Neural progenitor cell (in vitro differentiated cells): ENCODE data around the gene MAN1A2. TPM values are rescaled to one million over a fixed set of nuclear protein-coding genes. Genes with fewer than 3 reads are reported as not detected.

Experiments
- DNase-seq: peaks from one replicate; pipeline ENCODE4 v3.0.0-alpha.2; 2016; ENCODE audit warnings: low spot score
- H2AFZ ChIP-seq: fragments of 200-600 bp; sonication (generic); replicated peaks from 2 replicates; pipeline ENCODE4 v1.6.1; 2016; ENCODE audit warnings: antibody characterized with exemption
- H3F3A ChIP-seq: fragments of 200-600 bp; sonication (generic); 2 replicates; pipeline ENCODE4 v1.6.1; 2016; ENCODE audit warnings: antibody characterized with exemption, low read depth
- H3K27ac ChIP-seq: fragments of 200-600 bp; sonication (generic); 2 replicates; pipeline ENCODE4 v1.5.1; 2016; ENCODE audit warnings: mild to moderate bottlenecking
- H3K27me3 ChIP-seq: fragments of 200-600 bp; sonication (generic); 2 replicates; pipeline ENCODE4 v1.6.1; 2016; ENCODE audit warnings: mild to moderate bottlenecking, moderate library complexity
- H3K36me3 ChIP-seq: fragments of 200-600 bp; sonication (generic); 2 replicates; pipeline ENCODE4 v1.5.1; 2016
- H3K4me1 ChIP-seq: fragments of 200-600 bp; sonication (generic); 2 replicates; pipeline ENCODE4 v1.6.1; 2016; ENCODE audit warnings: mixed run types
- H3K4me2 ChIP-seq: fragments of 200-600 bp; sonication (generic); 2 replicates; pipeline ENCODE4 v1.6.1; 2016
- H3K4me3 ChIP-seq: fragments of 200-600 bp; sonication (generic); 2 replicates; pipeline ENCODE4 v1.5.1; 2016
- H3K79me2 ChIP-seq: fragments of 200-600 bp; sonication (generic); 2 replicates; pipeline ENCODE4 v1.6.1; 2016; ENCODE audit warnings: low read depth
- H3K9ac ChIP-seq: fragments of 200-600 bp; sonication (generic); 2 replicates; pipeline ENCODE4 v1.6.1; 2016
- H3K9me3 ChIP-seq: fragments of 200-600 bp; sonication (generic); 2 replicates; pipeline ENCODE4 v1.5.1; 2016; ENCODE audit warnings: low read depth
- H4K20me1 ChIP-seq: fragments of 200-600 bp; sonication (generic); 2 replicates; pipeline ENCODE4 v1.6.1; 2016; ENCODE audit warnings: low read depth
- H3K27ac Mint-ChIP-seq: 3 replicates; pipeline ENCODE4 v1.8.0; 2021; ENCODE audit warnings: mixed read lengths
- H3K27me3 Mint-ChIP-seq: 2 replicates; pipeline ENCODE4 v1.8.0; 2022; ENCODE audit warnings: low read depth, mild to moderate bottlenecking, inconsistent platforms, moderate library complexity, mixed read lengths; ENCODE audit not compliant: insufficient read depth
- H3K36me3 Mint-ChIP-seq: 3 replicates; pipeline ENCODE4 v1.8.0; 2021; ENCODE audit warnings: mixed read lengths
- H3K4me1 Mint-ChIP-seq: 3 replicates; pipeline ENCODE4 v1.8.0; 2021; ENCODE audit warnings: mixed read lengths
- H3K4me3 Mint-ChIP-seq: 3 replicates; pipeline ENCODE4 v1.8.0; 2021; ENCODE audit warnings: mild to moderate bottlenecking, moderate library complexity, mixed read lengths
- H3K9me3 Mint-ChIP-seq: 3 replicates; pipeline ENCODE4 v1.8.0; 2020; ENCODE audit warnings: mixed read lengths
- CTCF ChIP-seq: fragments of 200-600 bp; sonication (generic); IDR thresholded peaks from 2 replicates; pipeline ENCODE4 v1.5.1; 2017; ENCODE audit warnings: antibody characterized with exemption, mild to moderate bottlenecking
- EZH2 ChIP-seq: fragments of 200-600 bp; sonication (generic); IDR thresholded peaks from 2 replicates; pipeline ENCODE4 v1.6.1; 2017; ENCODE audit warnings: antibody characterized with exemption, mild to moderate bottlenecking, moderate library complexity
- EZH2phosphoT487 ChIP-seq: fragments of 200-600 bp; sonication (generic); IDR thresholded peaks from 2 replicates; pipeline ENCODE4 v1.6.1; 2017; ENCODE audit warnings: antibody characterized with exemption
- total RNA-seq: library from RNA; depleted of rRNA; stranded (reverse); fragments of >200 nt; gene quantifications from 2 replicates; pipeline ENCODE4 v1.2.3, GENCODE V29; 2015; ENCODE audit warnings: low replicate concordance

Gene MAN1A2
- total RNA-seq, 1 donor from 2014 or later: 28.6 TPM

GRCh38 chr1:117414943-117415342 lies 47.7 kb downstream of the MAN1A2 start:
- no peaks in the 10 kb centered on the region for H4K20me1 ChIP-seq
- H3K4me2 ChIP-seq: no peak overlapping the region
- no peaks in the 10 kb centered on the region for H3K4me1 ChIP-seq
- H3K27ac ChIP-seq: no peak overlapping the region
- Mint-ChIP-seq H3K9me3 (no peaks in the 10 kb centered on the region), H3K36me3 (peaks cover 11% of the 10 kb centered on the region), H3K27me3 (no peaks in the 10 kb centered on the region), H3K4me3 (no peak overlapping the region), H3K4me1 (no peaks in the 10 kb centered on the region), H3K27ac (no peak overlapping the region)
- peaks cover 4% of the 10 kb centered on the region for H3K36me3 ChIP-seq
- no peak for DNase-seq
- TF ChIP-seq EZH2phosphoT487 (no peak), CTCF (no peak), EZH2 (no peak)
- H3K79me2 ChIP-seq: no peaks in the 10 kb centered on the region
- H3K4me3 ChIP-seq: no peak overlapping the region
- no peaks in the 10 kb centered on the region for H3F3A ChIP-seq
- H3K9me3 ChIP-seq: no peaks in the 10 kb centered on the region
- no peak overlapping the region for H2AFZ ChIP-seq
- H3K9ac ChIP-seq: no peak overlapping the region
- H3K27me3 ChIP-seq: no peaks in the 10 kb centered on the region

GRCh38 chr1:117416004-117416403 lies 48.8 kb downstream of the MAN1A2 start:
- H3K79me2 ChIP-seq: no peaks in the 10 kb centered on the region
- no peak overlapping the region for H2AFZ ChIP-seq
- no peaks in the 10 kb centered on the region for H3K36me3 ChIP-seq
- H3F3A ChIP-seq: peaks cover 7% of the 10 kb centered on the region
- no peaks in the 10 kb centered on the region for H3K27me3 ChIP-seq
- no peaks in the 10 kb centered on the region for H4K20me1 ChIP-seq
- no peak overlapping the region for H3K4me3 Mint-ChIP-seq
- DNase-seq: no peak
- no peak overlapping the region for H3K27ac ChIP-seq
- no peaks in the 10 kb centered on the region for H3K4me1 ChIP-seq
- TF ChIP-seq EZH2: no peak
- no peak for TF ChIP-seq CTCF
- TF ChIP-seq EZH2phosphoT487: no peak
- peaks cover 10% of the 10 kb centered on the region for H3K36me3 Mint-ChIP-seq
- no peaks in the 10 kb centered on the region for H3K9me3 ChIP-seq
- H3K4me1 Mint-ChIP-seq: no peaks in the 10 kb centered on the region
- H3K27ac Mint-ChIP-seq: no peak overlapping the region
- no peak overlapping the region for H3K4me3 ChIP-seq
- no peak overlapping the region for H3K9ac ChIP-seq
- no peaks in the 10 kb centered on the region for H3K27me3 Mint-ChIP-seq
- H3K4me2 ChIP-seq: no peak overlapping the region
- no peaks in the 10 kb centered on the region for H3K9me3 Mint-ChIP-seq

- Histone ChIP-seq H2AFZ (no peak overlapping the region), H3K4me2 (no peak overlapping the region), H3K9me3 (no peaks in the 10 kb centered on the region), H3F3A (peaks cover 7% of the 10 kb centered on the region), H3K27me3 (no peaks in the 10 kb centered on the region), H3K27ac (no peak overlapping the region), H3K36me3 (no peaks in the 10 kb centered on the region), H3K9ac (no peak overlapping the region), H3K79me2 (no peaks in the 10 kb centered on the region), H4K20me1 (no peaks in the 10 kb centered on the region), H3K4me1 (no peaks in the 10 kb centered on the region), H3K4me3 (no peak overlapping the region)
- Mint-ChIP-seq H3K4me3 (no peak overlapping the region), H3K4me1 (no peaks in the 10 kb centered on the region), H3K27me3 (no peaks in the 10 kb centered on the region), H3K9me3 (no peaks in the 10 kb centered on the region), H3K36me3 (peaks cover 10% of the 10 kb centered on the region), H3K27ac (no peak overlapping the region)
- TF ChIP-seq EZH2phosphoT487 (no peak), EZH2 (no peak), CTCF (no peak)
- DNase-seq: no peak
These were observed 49.4 kb downstream of the MAN1A2 start for GRCh38 chr1:117416546-117417125.
